Hepatocyte (in vitro differentiated cells): Measurements from ENCODE around the gene ALG11. TPM values are rescaled to one million over a fixed set of nuclear protein-coding genes. Genes with fewer than 3 reads are reported as not detected.

ENCODE experiments used
- DNase-seq: peaks from one replicate; pipeline ENCODE4 v3.0.0-alpha.2; 2016; ENCODE audit warnings: low spot score
- H2AFZ ChIP-seq: fragments of 200-600 bp; sonication (generic); 2 replicates; pipeline ENCODE4 v1.6.0; 2016; ENCODE audit warnings: antibody characterized with exemption, mild to moderate bottlenecking
- H3K27ac ChIP-seq: fragments of 200-600 bp; sonication (generic); 2 replicates; pipeline ENCODE4 v1.5.1; 2016; ENCODE audit warnings: mild to moderate bottlenecking
- H3K27me3 ChIP-seq: fragments of 200-600 bp; sonication (generic); 2 replicates; pipeline ENCODE4 v1.6.1; 2016
- H3K36me3 ChIP-seq: fragments of 200-600 bp; sonication (generic); replicated peaks from 2 replicates; pipeline ENCODE4 v1.5.1; 2016; ENCODE audit warnings: low read depth; ENCODE audit not compliant: insufficient read depth
- H3K4me1 ChIP-seq: fragments of 200-600 bp; sonication (generic); 2 replicates; pipeline ENCODE4 v1.5.1; 2016; ENCODE audit warnings: mild to moderate bottlenecking, moderate library complexity; ENCODE audit not compliant: insufficient read depth
- H3K4me2 ChIP-seq: fragments of 200-600 bp; sonication (generic); 2 replicates; pipeline ENCODE4 v1.6.0; 2016
- H3K4me3 ChIP-seq: fragments of 200-600 bp; sonication (generic); 2 replicates; pipeline ENCODE4 v1.5.1; 2016; ENCODE audit warnings: mild to moderate bottlenecking
- H3K79me2 ChIP-seq: fragments of 200-600 bp; sonication (generic); 2 replicates; pipeline ENCODE4 v1.6.0; 2017; ENCODE audit warnings: mild to moderate bottlenecking
- H3K9me2 ChIP-seq: fragments of 200-600 bp; sonication (generic); replicated peaks from 2 replicates; pipeline ENCODE4 v1.6.0; 2017; ENCODE audit warnings: mild to moderate bottlenecking; ENCODE audit not compliant: insufficient read depth
- H3K9me3 ChIP-seq: fragments of 200-600 bp; sonication (generic); 2 replicates; pipeline ENCODE4 v1.5.1; 2016; ENCODE audit warnings: low read depth, mild to moderate bottlenecking
- H4K20me1 ChIP-seq: fragments of 200-600 bp; sonication (generic); 2 replicates; pipeline ENCODE4 v1.6.0; 2016; ENCODE audit warnings: mild to moderate bottlenecking; ENCODE audit not compliant: insufficient read depth, poor library complexity, severe bottlenecking
- EZH2 ChIP-seq: fragments of 200-600 bp; sonication (generic); IDR thresholded peaks from 2 replicates; pipeline ENCODE4 v1.6.1; 2016; ENCODE audit warnings: antibody characterized with exemption, mild to moderate bottlenecking, borderline replicate concordance
- EZH2phosphoT487 ChIP-seq: fragments of 200-600 bp; sonication (generic); IDR thresholded peaks from one replicate; pipeline ENCODE4 v1.6.1; 2018; ENCODE audit warnings: antibody characterized with exemption, mild to moderate bottlenecking, low read depth, moderate library complexity; ENCODE audit not compliant: unreplicated experiment, severe bottlenecking
- WGBS: methylation state at CpG from one replicate; pipeline ENCODE4 v1.1.6; 2016; ENCODE audit warnings: low lambda C conversion rate; ENCODE audit errors: missing lambda C conversion rate; 5-methylcytosine and 5-hydroxymethylcytosine counted together
- polyA plus RNA-seq: library from polyadenylated mRNA; unstranded; fragments of >200 nt; fragmentation: Nextera tagmentation; extraction: Ambion mirVana; gene quantifications from 2 replicates; pipeline ENCODE4 v1.2.1, GENCODE V29; 2016
- total RNA-seq: library from RNA; depleted of rRNA; stranded (reverse); fragments of >200 nt; gene quantifications from 2 replicates; pipeline ENCODE4 v1.2.3, GENCODE V29; 2014
- TF ChIP-seq, protein P1 (sequence below): fragments of 200-600 bp; sonication (generic); IDR thresholded peaks from 2 replicates; pipeline ENCODE4 v1.5.1; 2016; ENCODE audit warnings: antibody characterized with exemption, mild to moderate bottlenecking; ENCODE audit not compliant: poor library complexity

Gene ALG11
- total and polyA plus RNA-seq, 2 experiments from 2014 or later = 26.0 to 50.0 TPM

DNA sequence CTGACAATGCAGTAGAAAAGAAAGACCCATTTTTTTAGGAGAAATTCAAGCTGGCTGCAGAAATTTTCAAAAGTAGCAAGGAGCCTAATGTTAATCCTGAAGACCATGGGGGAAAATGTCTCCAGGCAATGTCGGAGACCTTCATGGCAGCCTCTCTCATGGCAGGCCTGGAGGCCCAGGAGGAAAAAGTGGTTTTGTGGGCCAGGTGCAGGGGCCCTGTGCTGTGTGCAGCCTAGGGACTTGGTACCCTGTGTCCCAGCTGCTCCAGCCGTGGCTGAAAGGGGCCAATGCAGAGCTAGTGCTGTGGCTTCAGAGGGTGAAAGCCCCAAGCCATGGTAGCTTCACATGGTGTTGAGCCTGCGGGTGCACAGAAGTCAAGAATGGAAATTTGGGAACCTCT is 4.1 kb downstream of the ALG11 start:
- 98% methylated on average over 3 of the region's 3 CpGs for WGBS
- no peaks in the 10 kb centered on the region for H3K36me3 ChIP-seq

DNA sequence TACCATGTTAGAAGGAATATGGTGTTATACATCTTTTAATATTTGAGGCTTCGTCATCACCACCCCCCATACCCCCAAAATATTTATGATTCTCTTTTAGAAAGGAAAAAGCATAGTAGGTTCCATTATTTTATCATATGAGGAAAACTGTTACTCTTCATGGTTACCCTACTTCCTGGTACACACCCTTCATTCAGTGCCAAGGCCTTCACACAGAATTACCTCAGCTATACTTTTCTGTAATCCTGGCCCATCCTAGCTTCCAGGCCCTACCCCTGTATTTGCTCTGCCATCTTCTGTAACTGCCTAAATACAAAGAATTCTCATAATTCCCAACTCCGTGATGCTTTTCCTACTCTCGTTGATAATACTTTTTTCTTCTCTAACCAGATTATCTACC is 8.0 kb downstream of the ALG11 start:
- DNase-seq = no peak

More for the DNA sequence above, 4.1 kb downstream of the ALG11 start:
- Histone ChIP-seq H3K4me3 (no peak overlapping the region), H3K9me3 (no peaks in the 10 kb centered on the region), H4K20me1 (no peaks in the 10 kb centered on the region), H3K79me2 (peaks cover 73% of the 10 kb centered on the region), H3K4me1 (peaks cover 13% of the 10 kb centered on the region), H3K27me3 (no peaks in the 10 kb centered on the region), H3K27ac (no peak overlapping the region), H3K4me2 (no peak overlapping the region), H3K9me2 (no peaks in the 10 kb centered on the region), H2AFZ (no peak overlapping the region)
- DNase-seq = no peak
- TF ChIP-seq EZH2phosphoT487 = no peak
- TF ChIP-seq, protein P1, sequence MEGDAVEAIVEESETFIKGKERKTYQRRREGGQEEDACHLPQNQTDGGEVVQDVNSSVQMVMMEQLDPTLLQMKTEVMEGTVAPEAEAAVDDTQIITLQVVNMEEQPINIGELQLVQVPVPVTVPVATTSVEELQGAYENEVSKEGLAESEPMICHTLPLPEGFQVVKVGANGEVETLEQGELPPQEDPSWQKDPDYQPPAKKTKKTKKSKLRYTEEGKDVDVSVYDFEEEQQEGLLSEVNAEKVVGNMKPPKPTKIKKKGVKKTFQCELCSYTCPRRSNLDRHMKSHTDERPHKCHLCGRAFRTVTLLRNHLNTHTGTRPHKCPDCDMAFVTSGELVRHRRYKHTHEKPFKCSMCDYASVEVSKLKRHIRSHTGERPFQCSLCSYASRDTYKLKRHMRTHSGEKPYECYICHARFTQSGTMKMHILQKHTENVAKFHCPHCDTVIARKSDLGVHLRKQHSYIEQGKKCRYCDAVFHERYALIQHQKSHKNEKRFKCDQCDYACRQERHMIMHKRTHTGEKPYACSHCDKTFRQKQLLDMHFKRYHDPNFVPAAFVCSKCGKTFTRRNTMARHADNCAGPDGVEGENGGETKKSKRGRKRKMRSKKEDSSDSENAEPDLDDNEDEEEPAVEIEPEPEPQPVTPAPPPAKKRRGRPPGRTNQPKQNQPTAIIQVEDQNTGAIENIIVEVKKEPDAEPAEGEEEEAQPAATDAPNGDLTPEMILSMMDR = no peak
- TF ChIP-seq EZH2 = no peak

GRCh38 chr13:52022356-52022755 is 10.2 kb downstream of the ALG11 start:
- Histone ChIP-seq H3K4me3 (no peak overlapping the region), H3K36me3 (no peaks in the 10 kb centered on the region), H3K4me2 (no peak overlapping the region), H3K27ac (no peak overlapping the region), H3K9me2 (no peaks in the 10 kb centered on the region), H4K20me1 (peaks cover under 1% of the 10 kb centered on the region), H3K79me2 (peaks cover 42% of the 10 kb centered on the region), H3K27me3 (no peaks in the 10 kb centered on the region), H3K4me1 (peaks cover 18% of the 10 kb centered on the region), H3K9me3 (no peaks in the 10 kb centered on the region), H2AFZ (no peak overlapping the region)
- WGBS = 95% methylated on average over 2 of the region's 2 CpGs
- no peak for DNase-seq
- TF ChIP-seq, protein P1 = no peak
- TF ChIP-seq EZH2phosphoT487 (no peak), EZH2 (no peak)

More for the DNA sequence above, 8.0 kb downstream of the ALG11 start:
- Histone ChIP-seq H3K4me3 (no peak overlapping the region), H3K9me2 (no peaks in the 10 kb centered on the region), H3K79me2 (peaks cover 46% of the 10 kb centered on the region), H3K27me3 (no peaks in the 10 kb centered on the region), H4K20me1 (no peaks in the 10 kb centered on the region), H2AFZ (no peak overlapping the region), H3K4me2 (no peak overlapping the region), H3K4me1 (peaks cover 4% of the 10 kb centered on the region), H3K9me3 (no peaks in the 10 kb centered on the region), H3K36me3 (no peaks in the 10 kb centered on the region), H3K27ac (no peak overlapping the region)
- 98% methylated on average over 3 of the region's 3 CpGs for WGBS
- no peak for TF ChIP-seq EZH2phosphoT487
- TF ChIP-seq EZH2 = no peak
- TF ChIP-seq, protein P1 = no peak

DNA sequence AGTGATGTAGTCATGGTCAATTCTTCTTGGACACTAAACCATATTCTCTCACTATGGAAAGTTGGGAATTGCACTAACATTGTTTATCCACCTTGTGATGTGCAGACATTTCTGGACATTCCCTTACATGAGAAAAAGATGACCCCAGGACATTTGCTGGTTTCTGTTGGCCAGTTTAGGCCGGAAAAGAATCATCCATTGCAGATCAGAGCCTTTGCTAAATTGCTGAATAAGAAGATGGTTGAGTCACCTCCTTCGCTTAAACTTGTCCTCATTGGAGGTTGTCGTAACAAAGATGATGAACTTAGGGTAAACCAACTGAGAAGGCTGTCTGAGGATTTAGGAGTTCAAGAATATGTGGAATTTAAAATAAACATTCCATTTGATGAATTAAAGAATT is 12.3 kb downstream of the ALG11 start, which contains the start of gene UTP14C:
Gene UTP14C, plus strand, starts transcription at position 211 of the 400 bp plus-strand sequence. CDS start 4,114 bp downstream, outside the sequence.
- peak within 1 kb of the TSS; percentile 17 for H3K4me2 ChIP-seq
- no peak for TF ChIP-seq EZH2
- TF ChIP-seq, protein P1 = no peak
- H3K27ac ChIP-seq = peak within 1 kb of the TSS; percentile 5
- no peaks in the 10 kb centered on the region for H3K36me3 ChIP-seq
- DNase-seq = no peak
- no peak within 1 kb of the TSS for H3K4me3 ChIP-seq
- no peaks in the 10 kb centered on the region for H3K9me3 ChIP-seq
- H4K20me1 ChIP-seq = peaks cover 2% of the 10 kb centered on the region
- WGBS = 100% methylated on average over 3 of the region's 3 CpGs
- H3K4me1 ChIP-seq = peaks cover 18% of the 10 kb centered on the region
- no peaks in the 10 kb centered on the region for H3K9me2 ChIP-seq
- peaks cover 44% of the 10 kb centered on the region for H3K79me2 ChIP-seq
- no peaks in the 10 kb centered on the region for H3K27me3 ChIP-seq
- H2AFZ ChIP-seq = no peak within 1 kb of the TSS
